KMS-11 (cell line): Measurements from ENCODE around the gene TTLL13.

Experiments
- H2AFZ ChIP-seq: fragments of 200-600 bp; sonication (generic); 2 replicates; pipeline ENCODE4 v1.6.1; 2016; ENCODE audit warnings: antibody characterized with exemption, mixed run types, low read depth
- H3K27ac ChIP-seq: fragments of 200-600 bp; sonication (generic); 2 replicates; pipeline ENCODE4 v1.6.1; 2016; ENCODE audit warnings: mild to moderate bottlenecking, mixed run types
- H3K27me3 ChIP-seq: fragments of 200-600 bp; sonication (generic); 2 replicates; pipeline ENCODE4 v1.6.1; 2017; ENCODE audit warnings: mild to moderate bottlenecking, low read depth, mixed run types, moderate library complexity; ENCODE audit not compliant: insufficient read depth
- H3K36me3 ChIP-seq: fragments of 200-600 bp; sonication (generic); 2 replicates; pipeline ENCODE4 v1.6.1; 2017; ENCODE audit warnings: mild to moderate bottlenecking, mixed run types; ENCODE audit not compliant: insufficient read depth
- H3K4me1 ChIP-seq: fragments of 200-600 bp; sonication (generic); 2 replicates; pipeline ENCODE4 v1.6.1; 2016; ENCODE audit warnings: mild to moderate bottlenecking, low read depth, mixed run types; ENCODE audit not compliant: poor library complexity, severe bottlenecking
- H3K4me2 ChIP-seq: fragments of 200-600 bp; sonication (generic); 2 replicates; pipeline ENCODE4 v1.7.0; 2016; ENCODE audit warnings: mild to moderate bottlenecking, mixed run types
- H3K4me3 ChIP-seq: fragments of 200-600 bp; sonication (generic); IDR thresholded peaks from 2 replicates; pipeline ENCODE4 v1.6.1; 2017; ENCODE audit warnings: low read depth, low read length, mixed read lengths; ENCODE audit not compliant: insufficient read depth
- H3K79me2 ChIP-seq: fragments of 200-600 bp; sonication (generic); 2 replicates; pipeline ENCODE4 v1.6.1; 2016; ENCODE audit warnings: low read depth, mixed run types; ENCODE audit not compliant: insufficient read depth
- H3K9ac ChIP-seq: fragments of 200-600 bp; sonication (generic); 2 replicates; pipeline ENCODE4 v1.6.1; 2016; ENCODE audit warnings: mild to moderate bottlenecking, mixed run types
- H4K20me1 ChIP-seq: fragments of 200-600 bp; sonication (generic); 2 replicates; pipeline ENCODE4 v1.6.1; 2016; ENCODE audit warnings: mild to moderate bottlenecking, mixed run types; ENCODE audit not compliant: insufficient read depth
- TF ChIP-seq, protein P1 (sequence below): fragments of 200-600 bp; sonication (generic); conservative IDR thresholded peaks from 2 replicates; pipeline ENCODE4 v1.6.1; 2017; ENCODE audit warnings: low read depth, mild to moderate bottlenecking, antibody characterized with exemption, low read length, moderate library complexity, mixed read lengths

The TTLL13 gene

DNA sequence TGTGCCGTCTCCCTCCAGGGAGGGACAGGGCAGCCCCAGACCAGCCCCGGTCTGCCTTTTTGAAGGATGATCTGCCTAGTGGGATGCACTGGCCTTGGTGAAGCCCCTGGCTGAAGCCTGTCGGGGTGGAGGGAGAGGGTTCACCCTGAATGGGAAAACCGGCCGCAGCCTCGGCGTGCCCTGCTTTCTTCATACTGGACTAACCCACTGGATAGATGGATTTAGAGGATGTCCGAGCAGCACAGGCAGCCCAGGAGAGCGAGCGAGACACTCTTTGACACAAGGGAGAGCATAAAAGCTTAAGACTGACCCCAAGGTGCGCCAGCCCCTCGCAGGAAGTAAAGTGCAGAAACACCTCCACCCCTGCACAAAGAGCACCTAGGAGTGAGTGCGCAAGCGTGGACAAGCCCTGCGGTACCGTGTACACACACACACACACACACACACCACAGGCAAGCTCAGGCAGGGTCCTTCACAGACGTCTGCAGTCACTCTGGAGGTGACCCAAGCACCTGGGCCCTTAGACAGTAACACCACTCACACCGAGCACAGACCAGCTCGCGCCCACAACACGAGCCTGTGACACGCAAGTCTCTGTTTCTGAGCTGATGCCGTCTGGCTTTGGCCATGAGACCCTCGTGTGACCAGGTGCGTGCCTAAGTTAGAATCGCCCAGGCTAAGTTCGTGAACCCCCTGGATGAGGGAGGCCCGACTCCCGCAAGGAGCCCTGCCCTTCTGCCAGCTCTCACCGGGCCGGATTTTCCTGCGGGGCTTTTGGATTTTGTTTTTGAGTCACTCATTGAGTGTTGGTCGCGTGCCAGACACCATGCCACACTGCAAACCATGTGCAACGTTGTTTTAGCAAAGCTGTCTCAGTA is 36.9 kb upstream of the TTLL13 start:
- Histone ChIP-seq H3K4me1 (peaks cover 12% of the 10 kb centered on the region), H3K4me3 (no peak overlapping the region), H3K79me2 (no peaks in the 10 kb centered on the region), H2AFZ (no peak overlapping the region), H3K27me3 (no peaks in the 10 kb centered on the region), H3K36me3 (no peaks in the 10 kb centered on the region), H3K9ac (no peak overlapping the region), H3K4me2 (no peak overlapping the region), H4K20me1 (no peaks in the 10 kb centered on the region), H3K27ac (no peak overlapping the region)
- TF ChIP-seq, protein P1, sequence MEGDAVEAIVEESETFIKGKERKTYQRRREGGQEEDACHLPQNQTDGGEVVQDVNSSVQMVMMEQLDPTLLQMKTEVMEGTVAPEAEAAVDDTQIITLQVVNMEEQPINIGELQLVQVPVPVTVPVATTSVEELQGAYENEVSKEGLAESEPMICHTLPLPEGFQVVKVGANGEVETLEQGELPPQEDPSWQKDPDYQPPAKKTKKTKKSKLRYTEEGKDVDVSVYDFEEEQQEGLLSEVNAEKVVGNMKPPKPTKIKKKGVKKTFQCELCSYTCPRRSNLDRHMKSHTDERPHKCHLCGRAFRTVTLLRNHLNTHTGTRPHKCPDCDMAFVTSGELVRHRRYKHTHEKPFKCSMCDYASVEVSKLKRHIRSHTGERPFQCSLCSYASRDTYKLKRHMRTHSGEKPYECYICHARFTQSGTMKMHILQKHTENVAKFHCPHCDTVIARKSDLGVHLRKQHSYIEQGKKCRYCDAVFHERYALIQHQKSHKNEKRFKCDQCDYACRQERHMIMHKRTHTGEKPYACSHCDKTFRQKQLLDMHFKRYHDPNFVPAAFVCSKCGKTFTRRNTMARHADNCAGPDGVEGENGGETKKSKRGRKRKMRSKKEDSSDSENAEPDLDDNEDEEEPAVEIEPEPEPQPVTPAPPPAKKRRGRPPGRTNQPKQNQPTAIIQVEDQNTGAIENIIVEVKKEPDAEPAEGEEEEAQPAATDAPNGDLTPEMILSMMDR, result no peak

DNA sequence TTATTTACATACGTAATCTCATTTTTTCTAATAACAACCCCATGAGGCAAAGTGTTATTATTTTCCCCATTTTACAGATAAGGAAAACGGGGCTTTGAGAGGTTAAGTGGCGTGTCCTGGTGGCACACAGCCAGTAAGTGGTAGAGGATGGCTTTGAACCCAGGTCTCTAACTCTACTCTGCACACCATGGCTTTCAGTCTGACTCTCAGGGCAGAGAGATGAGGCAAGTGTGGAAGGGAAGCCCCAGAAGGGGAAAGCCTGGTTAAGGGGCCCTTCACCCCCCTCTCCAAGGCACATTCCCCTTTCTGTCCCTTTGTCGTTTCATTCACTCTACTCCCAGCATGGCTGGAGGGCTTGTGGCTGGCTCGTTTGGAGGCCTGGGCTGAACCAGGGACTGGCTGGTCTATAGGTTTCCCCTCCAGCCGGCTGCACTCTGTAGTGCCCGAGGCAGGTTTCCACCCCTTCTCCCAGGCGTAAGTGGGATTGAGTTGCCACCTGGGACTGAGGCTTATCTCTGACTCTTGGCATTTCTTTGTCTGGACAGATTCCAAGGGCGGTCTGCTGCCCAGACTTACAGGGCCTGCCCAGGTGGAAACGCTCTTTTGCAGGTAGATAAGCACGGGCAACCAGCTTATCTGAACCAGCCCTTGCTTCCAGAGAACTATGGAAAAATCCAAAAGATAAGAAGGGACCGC is 36.1 kb upstream of the TTLL13 start:
- Histone ChIP-seq H3K4me2 (no peak overlapping the region), H3K9ac (no peak overlapping the region), H3K36me3 (no peaks in the 10 kb centered on the region), H4K20me1 (no peaks in the 10 kb centered on the region), H3K27ac (no peak overlapping the region), H2AFZ (no peak overlapping the region), H3K4me1 (peaks cover 7% of the 10 kb centered on the region), H3K4me3 (no peak overlapping the region), H3K27me3 (no peaks in the 10 kb centered on the region), H3K79me2 (no peaks in the 10 kb centered on the region)
- TF ChIP-seq, protein P1, result no peak

DNA sequence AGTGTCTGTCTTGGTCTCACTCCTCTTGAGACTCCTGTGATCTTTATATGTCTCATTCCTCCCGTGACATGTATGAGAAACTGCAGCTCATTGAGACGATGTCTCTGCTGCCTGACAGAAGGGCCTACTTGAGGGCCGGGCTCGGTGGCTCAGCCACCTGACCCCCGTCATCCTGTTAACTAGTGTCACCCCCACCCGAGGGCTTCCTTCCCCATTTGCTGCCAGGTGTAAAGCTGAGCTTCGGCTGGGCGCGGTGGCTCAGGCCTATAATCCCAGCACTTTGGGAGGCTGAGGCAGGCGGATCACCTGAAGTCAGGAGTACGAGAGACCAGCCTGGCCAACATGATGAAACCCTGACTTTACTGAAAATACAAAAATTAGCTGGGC is 35.5 kb upstream of the TTLL13 start:
- Histone ChIP-seq H3K9ac (no peak overlapping the region), H3K79me2 (no peaks in the 10 kb centered on the region), H3K27me3 (no peaks in the 10 kb centered on the region), H3K27ac (no peak overlapping the region), H3K36me3 (no peaks in the 10 kb centered on the region), H3K4me2 (no peak overlapping the region), H2AFZ (no peak overlapping the region), H3K4me3 (no peak overlapping the region), H3K4me1 (peaks cover 7% of the 10 kb centered on the region), H4K20me1 (no peaks in the 10 kb centered on the region)
- TF ChIP-seq, protein P1, result no peak

DNA sequence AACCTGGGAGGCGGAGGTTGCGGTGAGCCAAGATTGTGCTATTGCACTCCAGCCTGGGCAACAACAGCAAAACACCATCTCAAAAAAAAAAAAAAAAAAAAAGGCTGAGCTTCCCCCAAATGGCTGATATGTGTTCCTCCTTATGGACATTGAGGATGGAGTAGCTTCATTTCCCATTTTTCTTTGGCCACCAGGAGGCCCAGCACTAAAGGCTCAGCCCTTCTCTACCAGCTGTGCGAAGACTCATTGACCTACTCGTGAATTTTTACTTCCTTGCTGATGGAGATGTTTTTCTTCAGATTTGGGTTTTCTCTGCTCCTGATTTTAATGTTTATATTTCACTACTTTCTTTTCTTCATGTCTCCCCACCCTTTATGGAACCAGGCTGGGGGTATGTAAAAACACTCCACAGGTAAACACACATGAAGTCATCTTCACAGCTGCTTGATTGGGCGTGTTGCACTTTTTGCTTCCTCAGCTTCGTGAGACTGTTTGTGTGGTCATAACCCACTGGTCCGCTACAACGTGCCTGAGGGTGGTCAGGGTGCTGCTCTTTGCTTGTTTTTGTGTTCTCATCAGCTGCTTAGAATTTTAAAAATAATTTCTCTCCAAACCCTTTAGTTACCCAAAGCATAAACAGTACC is 34.7 kb upstream of the TTLL13 start:
- Histone ChIP-seq H3K36me3 (no peaks in the 10 kb centered on the region), H2AFZ (no peak overlapping the region), H3K79me2 (no peaks in the 10 kb centered on the region), H3K4me1 (peaks cover 15% of the 10 kb centered on the region), H3K4me3 (no peak overlapping the region), H3K27me3 (no peaks in the 10 kb centered on the region), H4K20me1 (no peaks in the 10 kb centered on the region), H3K9ac (no peak overlapping the region), H3K4me2 (no peak overlapping the region), H3K27ac (no peak overlapping the region)
- TF ChIP-seq, protein P1, result no peak
